Kidney epithelial cell (primary cell): ENCODE data around the gene OR1C1. TPM values are rescaled to one million over a fixed set of nuclear protein-coding genes. Genes with fewer than 3 reads are reported as not detected.
"Not testable (repeated sequence)": the region's sequence is repeated elsewhere in the genome, so short reads cannot be mapped to it uniquely, and the experiment has no call there.

Source experiments
- DNase-seq: peaks from one replicate; pipeline ENCODE4 v3.0.0-alpha.2; 2010; ENCODE audit warnings: low read depth
- H3K27me3 ChIP-seq: 2 replicates; pipeline ENCODE4 v1.6.0; 2011; ENCODE audit warnings: low read length; ENCODE audit not compliant: control insufficient read depth, insufficient read depth
- H3K36me3 ChIP-seq: 2 replicates; pipeline ENCODE4 v1.5.1; 2011; ENCODE audit warnings: low read length; ENCODE audit not compliant: control insufficient read depth, insufficient read depth
- H3K4me3 ChIP-seq: 2 replicates; pipeline ENCODE4 v1.5.1; 2011; ENCODE audit warnings: low read depth, mild to moderate bottlenecking, control low read depth, low read length
- total RNA-seq: library from RNA; depleted of rRNA; stranded (reverse); fragments of >200 nt; gene quantifications from 2 replicates; pipeline ENCODE4 v1.2.3, GENCODE V29; 2015
- TF ChIP-seq, protein P1 (sequence below): IDR thresholded peaks from 2 replicates; pipeline ENCODE4 v1.5.1; 2011; ENCODE audit warnings: mild to moderate bottlenecking, moderate library complexity, low read length, control low read depth, inconsistent platforms; ENCODE audit not compliant: insufficient read depth, poor library complexity, severe bottlenecking

The OR1C1 gene
- total RNA-seq, 1 donor from 2014 or later: not detected

DNA sequence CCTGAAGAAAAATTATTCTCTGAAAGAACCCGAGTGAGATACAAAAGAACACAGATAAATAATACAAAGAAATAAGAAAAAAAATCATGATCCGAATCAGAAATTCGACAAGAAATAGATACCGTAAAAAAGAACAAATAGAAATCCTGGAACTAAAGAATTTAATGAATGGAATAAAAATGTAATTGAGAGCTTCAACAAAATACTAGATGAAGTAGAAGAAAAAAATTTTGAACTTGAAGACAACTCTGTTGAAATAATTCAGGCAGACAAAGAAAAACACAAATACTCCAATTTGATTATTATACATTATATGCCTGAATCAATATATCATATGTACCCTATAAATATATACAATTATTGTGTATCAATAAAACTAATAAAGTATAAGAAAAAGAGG, 39.1 kb downstream of the OR1C1 start:
- Histone ChIP-seq H3K27me3 (no peaks in the 10 kb centered on the region), H3K4me3 (no peak overlapping the region), H3K36me3 (no peaks in the 10 kb centered on the region)
- TF ChIP-seq, protein P1, sequence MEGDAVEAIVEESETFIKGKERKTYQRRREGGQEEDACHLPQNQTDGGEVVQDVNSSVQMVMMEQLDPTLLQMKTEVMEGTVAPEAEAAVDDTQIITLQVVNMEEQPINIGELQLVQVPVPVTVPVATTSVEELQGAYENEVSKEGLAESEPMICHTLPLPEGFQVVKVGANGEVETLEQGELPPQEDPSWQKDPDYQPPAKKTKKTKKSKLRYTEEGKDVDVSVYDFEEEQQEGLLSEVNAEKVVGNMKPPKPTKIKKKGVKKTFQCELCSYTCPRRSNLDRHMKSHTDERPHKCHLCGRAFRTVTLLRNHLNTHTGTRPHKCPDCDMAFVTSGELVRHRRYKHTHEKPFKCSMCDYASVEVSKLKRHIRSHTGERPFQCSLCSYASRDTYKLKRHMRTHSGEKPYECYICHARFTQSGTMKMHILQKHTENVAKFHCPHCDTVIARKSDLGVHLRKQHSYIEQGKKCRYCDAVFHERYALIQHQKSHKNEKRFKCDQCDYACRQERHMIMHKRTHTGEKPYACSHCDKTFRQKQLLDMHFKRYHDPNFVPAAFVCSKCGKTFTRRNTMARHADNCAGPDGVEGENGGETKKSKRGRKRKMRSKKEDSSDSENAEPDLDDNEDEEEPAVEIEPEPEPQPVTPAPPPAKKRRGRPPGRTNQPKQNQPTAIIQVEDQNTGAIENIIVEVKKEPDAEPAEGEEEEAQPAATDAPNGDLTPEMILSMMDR: no peak
- no peak for DNase-seq

DNA sequence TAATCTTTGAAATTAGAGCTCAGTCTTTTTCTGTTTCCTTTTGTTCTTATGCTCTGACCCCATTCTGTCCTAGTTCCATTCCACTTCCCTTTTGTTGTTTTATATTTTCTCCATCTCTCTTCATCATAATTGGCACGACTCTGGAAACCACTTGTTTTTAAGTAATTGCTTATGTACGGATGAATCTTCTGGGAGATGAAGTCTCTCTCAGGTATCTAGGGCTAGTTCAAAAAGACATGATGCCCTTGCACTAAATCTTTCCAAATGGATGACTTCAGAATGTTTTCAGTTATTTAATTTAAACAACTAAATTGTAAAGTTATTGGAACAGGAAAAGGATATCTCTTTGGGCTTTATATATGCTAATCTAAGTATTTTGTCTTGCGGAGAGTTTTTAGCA, 43.8 kb downstream of the OR1C1 start, which contains the start of gene OR6F1:
Gene OR6F1 (minus strand): TSS at position 101 of the 400 bp plus-strand sequence. CDS start 3,891 bp downstream, outside the sequence.
- TF ChIP-seq, protein P1: no peak
- H3K36me3 ChIP-seq: no peaks in the 10 kb centered on the region
- no peak within 1 kb of the TSS for H3K4me3 ChIP-seq
- no peaks in the 10 kb centered on the region for H3K27me3 ChIP-seq
- no peak for DNase-seq

DNA sequence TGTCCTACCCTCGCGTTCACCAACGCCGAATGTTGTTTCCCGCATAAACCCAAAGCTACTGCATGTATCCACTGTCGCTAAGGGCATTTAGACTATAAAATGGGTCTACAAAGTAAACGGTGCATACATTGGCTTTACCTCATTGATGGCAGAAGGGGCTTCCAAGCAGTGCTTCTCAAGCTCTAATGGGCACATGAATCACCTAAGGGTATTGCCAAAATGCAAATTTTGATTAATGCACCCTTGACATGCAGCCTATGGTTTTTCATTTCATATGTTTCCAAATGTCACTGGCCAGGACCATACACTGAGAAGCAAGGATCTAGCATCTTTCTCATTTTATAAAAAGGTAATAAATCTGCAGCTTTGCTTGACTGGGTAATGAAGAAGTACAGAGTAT, 46.6 kb downstream of the OR1C1 start:
- Histone ChIP-seq H3K4me3 (no peak overlapping the region), H3K36me3 (no peaks in the 10 kb centered on the region), H3K27me3 (no peaks in the 10 kb centered on the region)
- TF ChIP-seq, protein P1: no peak
- DNase-seq: no peak

DNA sequence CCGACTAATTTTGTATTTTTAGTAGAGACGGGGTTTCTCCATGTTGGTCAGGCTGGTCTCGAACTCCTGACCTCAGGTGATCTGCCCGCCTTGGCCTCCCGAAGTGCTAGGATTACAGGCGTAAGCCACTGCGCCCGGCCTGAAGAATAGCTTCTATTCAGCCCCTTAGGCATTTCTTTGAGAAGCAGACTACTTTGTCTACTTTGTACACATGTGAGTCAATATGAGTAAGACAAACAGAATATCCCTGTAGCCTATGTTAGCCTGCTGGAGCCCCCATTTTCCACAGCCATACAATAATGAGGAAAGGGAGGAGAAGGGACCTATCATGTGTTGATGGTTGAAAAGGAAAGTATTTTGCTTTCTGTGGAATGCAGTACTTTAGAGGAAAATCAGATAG, 49.7 kb downstream of the OR1C1 start:
- H3K27me3 ChIP-seq, DNase-seq, H3K36me3 ChIP-seq, H3K4me3 ChIP-seq: not testable (repeated sequence)

Other genes with a start within 250 kb of the OR1C1 start
- 0.04 and 0.07 TPM in 2 replicates for gene OR2C3, start 224.1 kb downstream of the OR1C1 start, total RNA-seq
- 0.04 TPM in 1 of 2 replicates, not detected in the other for gene GCSAML, start 211.4 kb downstream of the OR1C1 start, total RNA-seq
- not detected in 2 replicates for gene OR2G2, start 172.2 kb downstream of the OR1C1 start, total RNA-seq
- gene OR2G3, start 155.0 kb downstream of the OR1C1 start, total RNA-seq: not detected in 2 replicates
- not detected in 2 replicates for gene OR13G1, start 80.8 kb downstream of the OR1C1 start, total RNA-seq
- gene OR6F1, start 43.9 kb downstream of the OR1C1 start, total RNA-seq: not detected in 2 replicates
- not detected in 2 replicates for gene OR14K1, start 21.9 kb downstream of the OR1C1 start, total RNA-seq
- not detected in 2 replicates for gene OR14A2, start 12.4 kb downstream of the OR1C1 start, total RNA-seq
- not detected in 2 replicates for gene OR14A16, start 63.6 kb upstream of the OR1C1 start, total RNA-seq
- not detected in 2 replicates for gene OR11L1, start 81.3 kb upstream of the OR1C1 start, total RNA-seq
- gene TRIM58, start 96.6 kb upstream of the OR1C1 start, total RNA-seq: 4.2 and 5.3 TPM in 2 replicates
- gene OR2W3, start 135.0 kb upstream of the OR1C1 start, total RNA-seq: 1.0 and 1.8 TPM in 2 replicates
- gene OR2T8, start 159.7 kb upstream of the OR1C1 start, total RNA-seq: not detected in 2 replicates
- gene OR2AJ1, start 164.3 kb upstream of the OR1C1 start, total RNA-seq: not detected in 2 replicates
- gene OR2L8, start 188.3 kb upstream of the OR1C1 start, total RNA-seq: not detected in 2 replicates
- not detected in 2 replicates for gene OR2AK2, start 204.7 kb upstream of the OR1C1 start, total RNA-seq